HFFc6 (cell line): Measurements from ENCODE around the gene PPP3R2. TPM values are rescaled to one million over a fixed set of nuclear protein-coding genes. Genes with fewer than 3 reads are reported as not detected.
"Not testable (repeated sequence)": the region's sequence is repeated elsewhere in the genome, so short reads cannot be mapped to it uniquely, and the experiment has no call there.

Experiments used
- DNase-seq: peaks from one replicate; pipeline ENCODE4 v3.0.0-alpha.2; 2018
- H3K27ac Mint-ChIP-seq: 2 replicates; pipeline ENCODE4 v1.8.0; 2020; ENCODE audit warnings: mild to moderate bottlenecking, mixed read lengths
- H3K27me3 Mint-ChIP-seq: 2 replicates; pipeline ENCODE4 v1.8.0; 2021; ENCODE audit warnings: mild to moderate bottlenecking, moderate library complexity, mixed read lengths; ENCODE audit not compliant: insufficient read depth
- H3K36me3 Mint-ChIP-seq: 2 replicates; pipeline ENCODE4 v1.8.0; 2021; ENCODE audit warnings: low read depth, mixed read lengths
- H3K4me1 Mint-ChIP-seq: 2 replicates; pipeline ENCODE4 v1.8.0; 2020; ENCODE audit warnings: low read depth, mixed read lengths
- H3K4me3 Mint-ChIP-seq: 2 replicates; pipeline ENCODE4 v1.8.0; 2020; ENCODE audit warnings: mild to moderate bottlenecking, moderate library complexity, mixed read lengths
- H3K9me3 Mint-ChIP-seq: 2 replicates; pipeline ENCODE4 v1.8.0; 2020; ENCODE audit warnings: mild to moderate bottlenecking, mixed read lengths
- CTCF ChIP-seq: fragments of 200-600 bp; sonication (generic); IDR thresholded peaks from 2 replicates; pipeline ENCODE4 v1.5.0; 2021; ENCODE audit warnings: antibody characterized with exemption, mild to moderate bottlenecking
- total RNA-seq, 6 experiments: library from RNA; stranded (reverse); fragmentation: NEBNext Ultra II Directional; extraction: Animal tissue kit (Norgen Biotek cat#: 25700); gene quantifications; 2 replicates in 1 of 6; 3 replicates in 5 of 6; pipeline ENCODE4 v1.2.3, GENCODE V29; 2021

Gene PPP3R2
- total RNA-seq, 6 experiments from 2014 or later, result not detected

- peak; percentile 85 for TF ChIP-seq CTCF
- Mint-ChIP-seq H3K36me3 (no peaks in the 10 kb centered on the region), H3K27me3 (peaks cover 22% of the 10 kb centered on the region), H3K27ac (no peak overlapping the region), H3K4me1 (no peaks in the 10 kb centered on the region), H3K4me3 (no peak overlapping the region), H3K9me3 (no peaks in the 10 kb centered on the region)
- DNase-seq, result peak; percentile 43
Measured at GRCh38 chr9:101601904-101602765, 7.4 kb upstream of the PPP3R2 start.

DNA sequence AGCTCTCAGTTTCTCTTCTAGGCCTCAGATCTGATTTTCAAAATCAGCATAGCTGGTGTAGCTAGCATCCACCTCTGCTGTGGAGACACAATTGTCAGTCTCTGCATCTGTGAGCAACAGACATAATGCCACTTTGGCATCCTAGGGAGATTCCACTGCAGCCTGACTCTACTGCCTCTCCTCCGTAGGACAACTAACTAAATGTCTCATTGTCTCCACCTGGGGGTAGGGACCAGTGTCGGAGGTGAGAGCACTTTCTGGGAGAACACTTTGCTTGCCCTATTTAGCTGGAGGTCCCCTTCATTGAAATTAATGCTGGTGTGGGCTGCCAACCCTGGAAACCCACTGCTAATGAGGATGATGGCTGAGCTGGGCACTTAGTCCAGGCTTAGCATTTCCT is 1.4 kb downstream of the PPP3R2 start:
- no peak for TF ChIP-seq CTCF
- no peaks in the 10 kb centered on the region for H3K36me3 Mint-ChIP-seq
- peaks cover 24% of the 10 kb centered on the region for H3K4me1 Mint-ChIP-seq
- H3K4me3 Mint-ChIP-seq, result no peak overlapping the region
- DNase-seq, result no peak
- no peak overlapping the region for H3K27ac Mint-ChIP-seq
- H3K9me3 Mint-ChIP-seq, result no peaks in the 10 kb centered on the region
- 0 out of 2 replicates have a peak, but pooled peaks cover 2% of the 10 kb centered on the region for H3K27me3 Mint-ChIP-seq

DNA sequence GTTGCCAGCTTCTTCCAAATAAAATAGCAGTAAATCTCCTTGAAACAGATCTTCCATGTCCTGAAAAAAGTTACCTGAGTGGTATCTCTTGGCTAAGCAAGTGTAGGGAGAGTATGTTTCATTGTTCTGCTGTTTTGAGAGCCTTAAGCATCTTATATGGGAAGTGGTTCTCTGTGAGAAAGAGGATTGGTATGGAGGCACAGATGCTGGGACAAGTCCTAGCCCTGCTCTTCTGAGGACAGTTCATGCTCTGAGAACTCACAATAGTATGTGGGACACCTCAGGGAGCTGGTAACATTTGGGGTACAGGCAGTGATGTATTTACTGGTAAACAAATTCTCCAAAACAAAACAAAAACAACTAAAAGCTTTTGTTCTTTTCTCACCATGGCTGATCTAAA is 2.0 kb downstream of the PPP3R2 start:
- DNase-seq, result no peak
- no peak for TF ChIP-seq CTCF
- no peaks in the 10 kb centered on the region for H3K9me3 Mint-ChIP-seq
- no peak overlapping the region for H3K4me3 Mint-ChIP-seq
- peaks cover 28% of the 10 kb centered on the region for H3K4me1 Mint-ChIP-seq
- H3K27me3 Mint-ChIP-seq, result 0 out of 2 replicates have a peak, but pooled peaks cover 2% of the 10 kb centered on the region
- H3K27ac Mint-ChIP-seq, result no peak overlapping the region
- H3K36me3 Mint-ChIP-seq, result no peaks in the 10 kb centered on the region

DNA sequence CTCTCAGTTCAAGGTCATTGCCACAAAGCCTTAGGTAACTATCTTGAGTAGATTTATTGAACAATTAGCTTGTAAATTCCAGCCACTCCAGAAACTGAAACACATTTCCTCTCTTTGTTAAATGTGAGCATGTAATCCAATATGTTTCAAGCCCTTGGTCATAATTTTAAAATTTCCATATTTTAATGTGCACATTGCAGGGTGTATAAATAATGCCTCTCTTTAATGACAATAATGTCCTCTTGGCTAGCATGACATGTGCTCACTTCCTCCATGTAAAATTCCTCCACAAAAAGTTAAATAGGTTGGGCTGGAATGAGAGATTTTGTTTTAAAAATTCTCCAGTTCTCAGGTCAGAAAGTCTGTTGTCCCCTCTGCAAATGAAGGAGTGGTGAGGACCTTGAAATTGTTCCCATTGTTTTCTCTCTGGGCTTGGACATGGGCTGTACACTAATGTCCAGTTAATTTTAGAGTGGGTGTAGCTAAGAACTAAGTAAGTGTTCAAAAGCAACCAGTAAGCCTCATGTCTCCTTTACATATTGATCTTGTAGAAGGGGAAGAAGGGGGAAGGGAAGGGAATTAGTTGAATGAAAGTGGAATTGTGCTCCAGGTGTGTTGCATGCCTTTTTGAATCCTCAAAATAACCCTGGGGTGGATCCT is 2.9 kb downstream of the PPP3R2 start:
- no peaks in the 10 kb centered on the region for H3K36me3 Mint-ChIP-seq
- H3K27ac Mint-ChIP-seq, result no peak overlapping the region
- H3K9me3 Mint-ChIP-seq, result no peaks in the 10 kb centered on the region
- TF ChIP-seq CTCF, result no peak
- H3K27me3 Mint-ChIP-seq, result 0 out of 2 replicates have a peak, but pooled peaks cover 2% of the 10 kb centered on the region
- H3K4me1 Mint-ChIP-seq, result peaks cover 33% of the 10 kb centered on the region
- DNase-seq, result no peak
- no peak overlapping the region for H3K4me3 Mint-ChIP-seq

GRCh38 chr9:101590901-101591300 is 3.9 kb downstream of the PPP3R2 start:
- H3K4me1 Mint-ChIP-seq, result peaks cover 33% of the 10 kb centered on the region
- no peak for TF ChIP-seq CTCF
- no peak overlapping the region for H3K27ac Mint-ChIP-seq
- no peak overlapping the region for H3K4me3 Mint-ChIP-seq
- DNase-seq, result no peak
- 0 out of 2 replicates have a peak, but pooled peaks cover 2% of the 10 kb centered on the region for H3K27me3 Mint-ChIP-seq
- no peaks in the 10 kb centered on the region for H3K36me3 Mint-ChIP-seq
- H3K9me3 Mint-ChIP-seq, result no peaks in the 10 kb centered on the region

DNA sequence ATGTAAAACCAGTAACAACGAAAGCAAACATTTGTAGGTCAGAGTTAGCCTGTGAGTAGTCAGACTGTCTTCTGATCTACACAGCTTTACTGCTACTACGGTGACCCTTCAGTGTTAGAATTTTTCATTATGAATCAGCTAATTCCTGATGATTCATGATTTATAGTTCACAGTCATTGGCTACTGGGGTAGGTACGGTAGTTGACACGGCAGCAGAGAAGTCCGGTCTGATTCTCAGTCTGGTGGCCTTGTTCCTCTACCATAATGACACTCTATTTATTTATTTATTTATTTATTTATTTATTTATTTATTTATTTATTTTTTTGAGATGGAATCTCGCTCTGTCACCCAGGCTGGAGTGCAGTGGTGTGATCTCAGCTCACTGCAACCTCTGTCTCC is 4.7 kb downstream of the PPP3R2 start:
- H3K27ac Mint-ChIP-seq, H3K4me3 Mint-ChIP-seq, H3K9me3 Mint-ChIP-seq, H3K36me3 Mint-ChIP-seq, H3K27me3 Mint-ChIP-seq: not testable (repeated sequence)
- peak; percentile 85 for DNase-seq
- H3K4me1 Mint-ChIP-seq, result peaks cover 33% of the 10 kb centered on the region
